ENCODE data around the gene TMIE. TPM values are rescaled to one million over a fixed set of nuclear protein-coding genes. Genes with fewer than 3 reads are reported as not detected.

Gene TMIE
- total and polyA plus RNA-seq, 2 experiments from 2014 or later = 0.53 to 0.63 TPM

GRCh38 chr3:46709721-46710120 is 8.5 kb downstream of the TMIE start:
- H3K27me3 ChIP-seq = no peaks in the 10 kb centered on the region
- H3K4me1 ChIP-seq (ENCODE audit: low read depth) = peaks cover 9% of the 10 kb centered on the region
- no peak for DNase-seq (ENCODE audit: low read depth in 1 of 2, low spot score in 1 of 2)
- no peaks in the 10 kb centered on the region for H3K36me3 ChIP-seq
- H3K9me3 ChIP-seq (ENCODE audit: low read depth) = no peaks in the 10 kb centered on the region
- TF ChIP-seq CTCF (IDR thresholded peaks at IDR 0.05; ENCODE audit: low read depth, low read length) = no peak
- H3K4me3 ChIP-seq = no peak overlapping the region
- no peak overlapping the region for H3K27ac ChIP-seq

GRCh38 chr3:46710229-46710628 is 9.0 kb downstream of the TMIE start:
- Histone ChIP-seq H3K4me3 (no peak overlapping the region), H3K27ac (no peak overlapping the region), H3K36me3 (no peaks in the 10 kb centered on the region), H3K4me1 (ENCODE audit: low read depth) (peaks cover 9% of the 10 kb centered on the region), H3K9me3 (ENCODE audit: low read depth) (no peaks in the 10 kb centered on the region), H3K27me3 (no peaks in the 10 kb centered on the region)
- TF ChIP-seq CTCF (IDR thresholded peaks at IDR 0.05; ENCODE audit: low read depth, low read length) = no peak
- DNase-seq (ENCODE audit: low read depth in 1 of 2, low spot score in 1 of 2) = no peak

- no peak for TF ChIP-seq CTCF (IDR thresholded peaks at IDR 0.05; ENCODE audit: low read depth, low read length)
- DNase-seq (ENCODE audit: low read depth in 1 of 2, low spot score in 1 of 2) = no peak
- H3K27ac ChIP-seq = no peak overlapping the region
- H3K4me3 ChIP-seq = no peak overlapping the region
- no peaks in the 10 kb centered on the region for H3K27me3 ChIP-seq
- H3K36me3 ChIP-seq = no peaks in the 10 kb centered on the region
- no peaks in the 10 kb centered on the region for H3K9me3 ChIP-seq (ENCODE audit: low read depth)
- H3K4me1 ChIP-seq (ENCODE audit: low read depth) = peaks cover 9% of the 10 kb centered on the region
These were observed 9.6 kb downstream of the TMIE start for GRCh38 chr3:46710671-46711295.

- Histone ChIP-seq H3K4me1 (ENCODE audit: low read depth) (peaks cover 9% of the 10 kb centered on the region), H3K4me3 (no peak overlapping the region), H3K27me3 (no peaks in the 10 kb centered on the region), H3K27ac (no peak overlapping the region), H3K36me3 (no peaks in the 10 kb centered on the region), H3K9me3 (ENCODE audit: low read depth) (no peaks in the 10 kb centered on the region)
- no peak for DNase-seq (ENCODE audit: low read depth in 1 of 2, low spot score in 1 of 2)
- no peak for TF ChIP-seq CTCF (IDR thresholded peaks at IDR 0.05; ENCODE audit: low read depth, low read length)
These were observed 10.1 kb downstream of the TMIE start for GRCh38 chr3:46711305-46711704.

GRCh38 chr3:46711760-46712159 is 10.6 kb downstream of the TMIE start:
- no peak overlapping the region for H3K27ac ChIP-seq
- H3K4me1 ChIP-seq (ENCODE audit: low read depth) = peaks cover 9% of the 10 kb centered on the region
- H3K27me3 ChIP-seq = no peaks in the 10 kb centered on the region
- no peak for DNase-seq (ENCODE audit: low read depth in 1 of 2, low spot score in 1 of 2)
- no peaks in the 10 kb centered on the region for H3K9me3 ChIP-seq (ENCODE audit: low read depth)
- H3K36me3 ChIP-seq = no peaks in the 10 kb centered on the region
- TF ChIP-seq CTCF (IDR thresholded peaks at IDR 0.05; ENCODE audit: low read depth, low read length) = no peak
- H3K4me3 ChIP-seq = no peak overlapping the region
